H54 (cell line): Measurements from ENCODE around the gene GCM1.
A peak's percentile ranks its signal among the peaks of the same experiment; 100 is the strongest.

ENCODE experiments used
- DNase-seq: peaks from one replicate; pipeline ENCODE4 v3.0.0; 2011; ENCODE audit warnings: low spot score, mixed read lengths; ENCODE audit not compliant: insufficient read length
- FAIRE-seq: peaks from 3 replicates; lab custom pipeline; 2011; peaks lifted over from hg19 to GRCh38; lab: Jason Lieb, UNC
- POLR2A ChIP-seq: IDR thresholded peaks from 2 replicates; pipeline ENCODE4 v1.6.1; 2011; ENCODE audit warnings: low read depth, mild to moderate bottlenecking, low read length

GCM1 gene

DNA sequence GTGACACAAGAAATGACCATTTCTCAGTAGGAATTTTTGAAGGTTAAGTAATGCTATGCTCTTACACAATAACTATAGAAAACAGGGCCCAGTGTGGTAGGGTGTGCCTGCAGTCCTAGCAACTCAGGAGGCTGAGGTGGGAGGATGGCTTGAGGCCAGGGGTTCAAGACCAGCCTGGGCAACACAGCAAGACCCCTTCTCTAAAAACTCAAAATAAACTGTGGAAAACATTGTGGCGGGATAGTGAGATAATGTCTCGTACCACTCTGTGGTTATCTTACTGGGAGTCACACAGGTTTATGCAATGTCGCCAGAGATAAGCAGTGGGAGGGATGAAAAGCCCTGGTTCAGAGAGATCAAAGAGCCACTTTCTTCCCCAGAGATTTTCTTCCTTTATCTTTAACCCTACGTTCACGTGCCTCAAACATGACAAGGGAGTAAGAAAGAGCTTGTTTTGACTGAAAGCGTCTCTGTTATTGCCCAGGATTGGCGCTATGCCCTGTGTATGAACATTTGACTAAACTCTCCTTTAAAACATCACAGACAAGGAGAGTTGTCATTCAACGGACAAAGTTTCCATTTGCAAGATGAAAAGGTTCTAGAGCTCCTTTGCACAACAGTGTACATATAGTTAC is 13.9 kb downstream of the GCM1 start:
- no peak for TF ChIP-seq POLR2A
- FAIRE-seq, result no peak

DNA sequence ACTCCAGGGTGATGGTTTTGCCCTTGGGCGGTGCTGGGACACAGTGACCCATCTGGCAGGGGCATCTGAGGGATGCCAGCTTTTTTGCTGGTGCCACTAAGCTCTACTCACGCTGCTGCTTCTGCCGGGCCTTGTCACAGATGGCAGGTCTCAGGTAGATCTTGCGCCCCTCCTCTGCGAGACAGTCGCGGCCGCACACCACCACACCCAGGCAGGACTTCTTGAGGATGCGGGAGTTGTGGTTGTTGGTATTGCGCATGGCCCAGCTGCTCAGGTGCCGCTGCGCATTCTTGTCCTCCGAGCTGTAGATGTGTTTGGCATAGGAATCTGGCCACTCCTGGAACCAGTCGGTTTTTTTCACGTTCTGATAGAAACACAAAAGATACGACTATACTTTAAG is 14.7 kb downstream of the GCM1 start:
- DNase-seq, result no peak
- TF ChIP-seq POLR2A, result no peak
- no peak for FAIRE-seq

More for the DNA sequence above, 13.9 kb downstream of the GCM1 start:
- DNase-seq, result no peak

DNA sequence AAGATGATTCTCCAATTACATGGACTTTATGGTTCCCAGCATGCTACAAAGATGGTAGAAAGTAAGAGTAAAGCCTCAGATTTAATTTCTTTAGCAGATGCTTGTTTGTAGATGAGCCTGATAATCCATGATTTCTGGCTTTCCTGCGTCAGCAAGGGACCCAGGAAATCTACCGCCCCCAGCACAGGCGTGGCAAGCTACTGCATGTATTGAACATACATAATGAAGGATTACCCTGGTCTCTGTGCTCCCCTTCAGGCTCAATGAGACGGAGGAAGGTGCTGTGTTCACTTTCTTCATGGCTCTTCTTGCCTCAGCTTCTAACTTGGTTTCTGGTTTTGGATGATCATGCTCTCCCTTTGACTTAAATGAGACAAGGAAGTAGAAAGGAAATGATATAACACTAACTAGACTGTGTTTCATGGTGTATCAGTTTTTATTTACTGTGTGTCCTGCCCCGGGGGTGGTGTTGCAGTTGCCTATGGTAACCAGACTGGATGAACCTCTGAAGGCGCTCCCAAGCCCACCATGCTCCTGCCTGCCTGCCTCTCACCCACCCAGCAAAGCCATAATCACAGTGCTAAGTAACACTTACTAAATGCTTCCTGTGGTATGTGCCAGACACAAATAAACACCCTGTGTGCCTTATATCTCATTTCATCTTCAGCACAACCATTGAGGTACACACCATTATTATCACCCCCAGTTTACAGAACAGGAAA is 17.9 kb downstream of the GCM1 start:
- FAIRE-seq, result no peak
- no peak for DNase-seq
- no peak for TF ChIP-seq POLR2A

DNA sequence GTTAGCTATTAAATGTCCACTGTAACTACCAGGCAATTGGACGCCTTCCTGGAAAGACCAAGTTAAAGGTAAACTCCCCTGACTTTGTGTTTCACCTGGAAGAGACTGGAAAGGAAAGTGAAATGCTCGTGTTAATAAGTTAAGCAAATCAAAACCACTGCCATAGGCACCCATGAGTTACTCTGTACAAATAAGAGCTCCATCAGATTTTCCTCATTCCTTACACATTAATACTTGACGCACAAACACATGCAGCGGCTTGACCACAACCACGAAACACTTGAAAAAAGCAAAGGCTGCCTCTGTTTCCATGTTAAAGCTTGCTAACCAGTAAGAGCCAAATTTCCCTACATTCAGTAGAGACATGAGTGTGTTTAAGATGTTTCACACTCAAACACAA is 19.8 kb downstream of the GCM1 start:
- FAIRE-seq (no peak), DNase-seq (no peak)
- TF ChIP-seq POLR2A, result no peak

DNA sequence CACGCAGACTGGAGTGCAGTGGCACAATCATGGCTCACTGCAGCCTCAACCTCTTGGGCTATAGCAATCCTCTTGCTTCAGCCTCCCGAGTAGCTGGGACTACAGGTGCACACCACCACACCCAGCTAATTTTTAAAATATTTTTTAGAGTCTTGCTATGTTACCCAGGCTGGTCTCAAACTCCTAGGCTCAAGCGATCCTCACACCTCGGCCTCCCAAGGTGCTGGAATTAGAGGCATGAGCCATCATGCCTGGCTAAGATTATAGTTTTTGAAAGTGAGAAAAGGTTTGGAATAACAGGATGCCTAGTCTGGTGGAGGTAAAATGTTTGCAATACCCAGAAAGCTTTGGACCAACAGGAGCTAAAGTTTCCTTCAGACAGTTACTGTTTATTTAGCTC is 23.4 kb downstream of the GCM1 start:
- DNase-seq (no peak), FAIRE-seq (no peak)
- TF ChIP-seq POLR2A, result no peak

DNA sequence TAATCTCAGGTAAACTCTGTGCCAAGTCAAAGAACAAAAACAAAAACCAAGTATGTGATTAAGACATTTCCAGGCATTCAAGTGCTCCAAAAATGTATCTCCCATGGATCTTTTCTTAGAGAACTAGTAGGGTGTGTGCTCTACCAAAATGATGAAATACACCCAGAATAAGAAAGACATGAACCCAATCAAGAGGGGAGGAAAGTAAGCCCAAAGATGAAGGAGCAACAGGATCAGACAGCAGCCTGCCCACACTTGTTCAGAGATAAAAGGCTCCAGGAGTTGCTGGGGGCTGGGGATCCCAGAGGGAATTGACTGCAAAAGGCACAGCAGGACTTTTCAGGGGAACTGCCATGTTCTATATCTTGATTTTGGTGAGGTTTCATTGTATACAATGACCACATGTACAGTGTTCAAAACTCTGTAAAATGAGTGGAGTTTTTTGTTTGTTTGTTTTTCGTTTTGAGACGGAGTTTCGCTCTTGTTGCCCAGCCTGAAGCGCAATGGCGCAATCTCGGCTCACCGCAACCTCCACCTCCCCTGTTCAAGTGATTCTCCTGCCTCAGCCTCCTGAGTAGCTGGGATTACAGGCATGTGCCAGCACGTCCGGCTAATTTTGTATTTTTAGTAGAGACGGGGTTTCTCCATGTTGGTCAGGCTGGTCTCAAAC is 24.4 kb downstream of the GCM1 start:
- DNase-seq (no peak), FAIRE-seq (no peak)
- no peak for TF ChIP-seq POLR2A

DNA sequence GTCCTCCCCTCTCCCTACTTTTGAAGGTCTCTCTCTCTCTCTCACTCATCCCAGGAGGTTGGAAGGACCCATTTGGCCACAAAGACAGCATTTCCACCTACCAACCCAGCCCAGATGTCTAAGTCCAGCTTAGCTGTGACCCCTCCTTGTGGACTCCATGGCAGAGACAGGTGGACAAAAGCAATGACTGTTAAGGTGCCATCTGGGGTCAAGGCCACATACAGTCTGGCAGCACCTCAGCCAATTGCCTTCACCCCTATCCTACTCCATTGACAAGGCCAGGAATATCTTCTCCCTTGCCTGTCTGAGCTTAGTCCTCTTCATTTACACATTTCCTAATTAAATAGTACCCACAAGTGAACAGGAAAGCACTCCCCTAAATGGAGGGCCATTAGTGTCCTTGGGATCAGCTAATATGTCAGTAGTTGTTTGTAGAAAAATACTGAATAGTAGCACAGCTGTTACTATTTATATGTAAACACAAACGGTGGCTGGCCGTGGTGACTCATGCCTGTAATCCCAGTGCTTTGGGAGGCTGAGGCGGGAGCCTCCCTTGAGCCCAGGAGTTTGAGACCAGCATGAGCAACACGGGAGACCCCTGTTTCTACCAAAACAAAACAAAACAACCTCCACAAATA is 28.8 kb downstream of the GCM1 start:
- FAIRE-seq, result no peak
- peak; percentile 13 for DNase-seq
- TF ChIP-seq POLR2A, result no peak

DNA sequence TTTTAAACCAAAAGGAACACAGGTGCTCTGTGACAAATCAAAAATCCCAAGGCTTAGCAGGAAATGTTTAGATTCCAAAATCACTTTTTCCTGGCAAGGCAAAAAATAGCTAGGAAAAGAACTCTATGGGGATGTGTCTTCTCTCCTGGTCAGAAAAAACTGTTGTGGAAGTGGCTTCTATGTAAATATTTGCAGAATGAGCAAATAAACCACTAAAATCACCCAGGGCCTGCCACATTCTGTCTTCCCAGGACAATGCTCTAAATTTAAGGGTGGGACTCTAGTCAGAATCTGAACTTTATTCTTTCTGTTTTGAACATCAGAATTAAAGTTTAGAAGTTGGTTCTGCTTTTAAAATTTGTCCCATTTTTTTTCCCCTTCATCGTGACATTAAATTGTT is 29.3 kb downstream of the GCM1 start:
- FAIRE-seq (no peak), DNase-seq (no peak)
- TF ChIP-seq POLR2A, result no peak

DNA sequence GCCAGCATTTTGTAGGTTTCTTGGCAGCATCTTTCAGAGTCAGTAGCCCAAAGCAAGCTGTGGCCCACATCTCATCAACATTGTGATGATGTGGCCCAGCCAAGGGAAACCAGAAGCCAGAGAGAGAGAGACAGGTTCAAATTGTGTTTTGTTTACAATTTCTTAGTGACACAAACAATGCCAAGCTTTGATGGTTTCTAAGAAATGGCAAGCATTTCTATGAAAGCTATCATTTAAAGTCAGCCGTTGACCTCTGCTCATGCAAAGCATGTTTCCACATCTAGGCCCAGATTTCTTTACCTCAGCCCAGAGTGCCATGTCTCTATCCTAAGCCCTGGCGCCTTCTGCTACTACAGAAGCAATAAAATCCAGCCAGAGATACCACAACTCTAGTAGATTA is 32.9 kb downstream of the GCM1 start:
- DNase-seq (no peak), FAIRE-seq (no peak)
- TF ChIP-seq POLR2A, result no peak

DNA sequence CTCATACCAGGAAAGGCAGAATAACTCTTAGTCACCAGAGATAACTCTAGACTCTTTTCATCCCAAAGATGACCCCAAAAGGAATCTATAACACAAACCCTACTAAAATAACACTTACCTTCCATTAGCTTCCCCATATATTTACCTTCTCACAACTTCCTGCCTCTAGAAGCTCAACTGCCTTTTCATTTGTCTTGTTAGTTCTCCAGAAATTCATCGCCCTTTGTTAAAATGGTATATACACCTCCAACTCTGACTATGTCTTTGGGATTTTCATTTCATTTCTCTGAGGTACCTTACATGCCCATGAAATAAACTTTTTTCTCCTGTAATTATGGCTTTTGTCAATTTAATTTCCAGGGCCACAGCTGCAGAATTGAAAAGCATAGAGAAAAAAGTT is 33.5 kb downstream of the GCM1 start:
- FAIRE-seq (no peak), DNase-seq (no peak)
- TF ChIP-seq POLR2A, result no peak

DNA sequence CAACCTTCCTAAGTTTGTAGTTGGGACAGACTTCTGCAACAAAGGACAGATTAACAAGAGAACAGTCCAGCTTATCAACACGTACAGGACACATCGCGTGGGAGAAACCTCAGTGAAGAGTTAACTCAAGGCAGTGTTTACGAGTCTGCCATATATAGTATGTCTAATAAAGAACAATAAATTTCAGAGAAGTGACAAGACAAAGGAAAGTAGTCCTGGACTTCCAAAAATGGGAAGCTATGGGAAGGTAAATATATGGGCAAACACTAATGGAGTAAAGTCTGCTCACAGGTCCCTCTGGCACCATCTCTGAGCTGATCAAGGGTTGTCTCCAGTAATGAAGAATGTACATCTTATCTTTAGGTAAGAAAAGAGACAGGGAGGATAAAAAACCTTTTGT is 34.9 kb downstream of the GCM1 start:
- FAIRE-seq, result no peak
- no peak for TF ChIP-seq POLR2A
- no peak for DNase-seq

DNA sequence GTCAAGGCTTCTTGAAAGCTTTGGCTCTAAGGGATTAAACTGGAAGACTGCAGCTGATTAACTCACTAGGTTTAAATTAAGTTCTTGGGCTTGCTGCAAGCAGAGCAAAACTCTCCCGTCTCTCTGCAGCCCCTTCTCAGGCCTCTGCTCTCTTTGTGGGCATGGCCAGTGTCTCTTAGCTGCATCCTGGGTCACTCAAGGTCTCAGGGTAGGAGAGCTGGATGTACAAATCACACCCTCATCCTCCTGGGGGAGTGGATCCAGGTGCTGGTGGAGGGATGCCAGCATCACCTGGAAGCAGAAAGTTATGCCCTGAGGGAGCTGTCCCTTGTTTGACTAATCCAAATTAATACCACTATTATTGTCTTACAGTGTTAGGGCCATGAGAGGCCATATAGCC is 35.8 kb downstream of the GCM1 start:
- DNase-seq (no peak), FAIRE-seq (no peak)
- no peak for TF ChIP-seq POLR2A

DNA sequence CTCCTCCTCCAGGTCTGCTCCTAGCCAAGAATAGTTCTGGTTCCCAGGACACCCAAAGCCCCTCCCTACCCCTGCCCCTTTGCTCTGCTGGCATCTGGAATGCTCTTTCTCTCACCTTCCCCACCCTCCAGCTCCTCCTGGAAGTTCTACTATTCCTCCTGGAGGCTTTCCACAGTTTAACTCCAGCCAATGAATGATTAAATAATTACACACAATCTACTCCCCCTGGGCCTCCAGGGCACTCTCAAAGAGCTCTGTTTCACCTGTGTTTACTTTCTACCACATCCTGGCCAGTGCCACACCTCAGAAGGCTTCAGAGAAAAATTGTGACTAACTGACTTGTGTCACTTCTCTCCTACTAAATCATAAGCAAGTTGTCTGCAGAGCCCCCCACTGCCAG is 36.2 kb downstream of the GCM1 start:
- TF ChIP-seq POLR2A, result no peak
- DNase-seq (no peak), FAIRE-seq (no peak)

DNA sequence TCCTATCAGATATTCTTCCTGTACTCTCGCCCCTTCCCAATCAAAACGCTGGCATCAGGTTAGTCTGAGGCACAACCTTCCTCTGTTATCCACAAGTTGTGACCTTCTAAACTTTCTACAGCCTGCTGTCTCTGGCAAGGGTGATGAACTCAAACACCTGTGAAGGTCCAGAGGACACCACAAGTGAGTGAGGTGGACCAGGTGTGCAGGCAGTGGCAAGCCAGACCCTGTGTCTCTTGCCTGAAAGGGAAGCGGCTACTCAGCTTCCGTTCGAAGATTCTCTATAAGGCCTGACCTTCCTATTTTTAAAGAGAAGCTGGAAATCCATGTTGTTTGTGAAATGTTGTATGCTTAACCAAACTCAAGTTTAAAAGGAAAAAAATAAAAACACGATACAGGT is 36.8 kb downstream of the GCM1 start:
- DNase-seq (no peak), FAIRE-seq (no peak)
- no peak for TF ChIP-seq POLR2A
